AG09319 (cell line): Measurements from ENCODE around the gene CHST9.

Source experiments
- DNase-seq: peaks from one replicate; pipeline ENCODE4 v3.0.0-alpha.2; 2010; ENCODE audit warnings: low read depth; ENCODE audit errors: extremely low read depth
- TF ChIP-seq, protein P1 (sequence below): IDR thresholded peaks from 2 replicates; pipeline ENCODE4 v1.5.1; 2011; ENCODE audit warnings: low read depth, mild to moderate bottlenecking, inconsistent platforms, low read length, moderate library complexity

Gene CHST9

DNA sequence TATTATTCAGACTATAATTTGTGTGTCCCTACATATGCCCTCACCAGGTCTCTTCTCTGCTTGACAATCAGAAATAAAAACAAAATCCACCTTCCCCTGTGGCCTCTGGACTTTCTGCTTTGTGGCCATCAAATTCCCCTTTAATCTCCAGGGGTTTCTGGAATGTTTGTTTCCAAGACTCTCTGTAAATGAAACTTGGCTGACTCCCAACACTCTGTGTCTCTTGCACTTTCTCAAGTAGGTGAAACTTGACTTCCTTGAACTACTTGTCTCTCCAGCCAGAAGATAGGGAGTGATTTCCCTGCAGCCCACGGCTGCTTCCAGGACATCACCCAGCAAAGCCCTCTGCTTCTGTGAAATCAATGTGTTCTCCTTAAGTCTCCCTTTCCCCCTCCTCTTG, 265.5 kb downstream of the CHST9 start:
- DNase-seq = no peak
- TF ChIP-seq, protein P1, sequence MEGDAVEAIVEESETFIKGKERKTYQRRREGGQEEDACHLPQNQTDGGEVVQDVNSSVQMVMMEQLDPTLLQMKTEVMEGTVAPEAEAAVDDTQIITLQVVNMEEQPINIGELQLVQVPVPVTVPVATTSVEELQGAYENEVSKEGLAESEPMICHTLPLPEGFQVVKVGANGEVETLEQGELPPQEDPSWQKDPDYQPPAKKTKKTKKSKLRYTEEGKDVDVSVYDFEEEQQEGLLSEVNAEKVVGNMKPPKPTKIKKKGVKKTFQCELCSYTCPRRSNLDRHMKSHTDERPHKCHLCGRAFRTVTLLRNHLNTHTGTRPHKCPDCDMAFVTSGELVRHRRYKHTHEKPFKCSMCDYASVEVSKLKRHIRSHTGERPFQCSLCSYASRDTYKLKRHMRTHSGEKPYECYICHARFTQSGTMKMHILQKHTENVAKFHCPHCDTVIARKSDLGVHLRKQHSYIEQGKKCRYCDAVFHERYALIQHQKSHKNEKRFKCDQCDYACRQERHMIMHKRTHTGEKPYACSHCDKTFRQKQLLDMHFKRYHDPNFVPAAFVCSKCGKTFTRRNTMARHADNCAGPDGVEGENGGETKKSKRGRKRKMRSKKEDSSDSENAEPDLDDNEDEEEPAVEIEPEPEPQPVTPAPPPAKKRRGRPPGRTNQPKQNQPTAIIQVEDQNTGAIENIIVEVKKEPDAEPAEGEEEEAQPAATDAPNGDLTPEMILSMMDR = no peak

DNA sequence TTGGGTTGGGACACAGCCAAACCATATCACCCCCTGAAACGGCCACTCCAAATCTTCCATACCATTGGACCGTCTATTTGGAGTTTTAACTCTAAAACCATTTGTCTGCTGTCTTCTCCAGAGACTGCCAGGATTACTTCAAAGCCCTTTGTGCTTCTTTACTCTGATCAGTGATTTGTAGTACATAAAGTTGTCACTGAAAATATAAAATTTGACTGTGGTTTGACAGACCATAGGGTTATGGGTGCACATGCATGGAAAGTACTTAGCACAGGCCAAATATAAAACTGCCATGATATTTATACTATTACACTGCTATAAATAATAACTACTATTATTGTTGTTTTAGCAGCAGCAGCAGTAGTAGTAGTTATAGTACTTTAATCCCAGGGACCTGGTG, 265.9 kb downstream of the CHST9 start:
- TF ChIP-seq, protein P1 = no peak
- no peak for DNase-seq

DNA sequence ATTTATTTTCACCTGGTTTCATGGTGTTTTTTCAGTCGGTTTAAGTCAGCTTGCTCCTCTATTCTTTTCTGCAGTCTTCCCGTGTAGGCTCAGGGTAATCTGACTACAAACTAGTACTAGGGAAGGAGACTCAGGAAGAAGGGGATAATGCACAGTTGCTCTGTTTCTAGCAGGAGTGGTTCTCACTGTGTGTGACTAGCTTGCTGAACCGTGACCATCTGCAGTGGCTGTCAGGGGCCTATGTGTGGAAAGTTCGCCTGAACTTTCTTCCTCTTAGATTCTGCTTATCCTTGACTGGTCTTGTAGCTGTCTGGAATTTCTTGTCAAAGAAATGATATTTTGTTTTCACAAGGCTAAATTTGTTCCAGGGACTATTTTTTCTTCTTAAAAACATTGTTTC, 273.3 kb downstream of the CHST9 start:
- TF ChIP-seq, protein P1 = no peak
- no peak for DNase-seq

DNA sequence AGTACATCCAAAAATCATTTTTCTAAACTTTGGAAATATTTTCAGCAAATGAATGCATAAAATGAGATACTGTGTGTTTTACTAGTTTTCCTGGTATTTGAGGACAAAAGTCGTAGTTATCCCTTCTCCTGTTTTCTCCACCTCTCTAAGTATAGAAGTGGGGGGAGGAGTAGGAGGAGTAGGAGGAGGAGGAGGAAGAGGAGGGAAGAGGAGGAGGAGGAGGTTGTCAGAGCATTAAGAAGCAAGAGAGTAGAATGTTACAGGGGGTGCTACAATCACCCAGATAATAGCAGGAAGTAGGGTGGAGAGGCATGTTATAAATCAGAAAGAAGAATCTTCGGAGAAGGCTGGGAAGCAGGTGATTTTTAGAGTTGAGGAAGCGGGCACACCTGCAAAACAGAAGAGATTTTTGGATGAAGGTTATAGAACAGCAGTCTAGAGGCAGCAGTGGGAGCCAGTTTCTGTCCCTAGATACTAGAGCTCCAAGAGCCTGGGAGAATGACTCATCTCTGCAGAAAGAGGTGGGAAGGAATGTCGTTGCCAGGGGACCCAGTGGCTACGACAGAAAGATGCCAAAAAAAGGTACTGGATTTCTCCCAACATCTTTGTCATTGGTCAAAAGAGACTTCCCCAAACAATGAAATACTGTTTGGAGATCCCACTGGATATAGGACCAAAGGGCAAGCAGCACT, 275.4 kb downstream of the CHST9 start:
- DNase-seq = no peak
- TF ChIP-seq, protein P1 = no peak

DNA sequence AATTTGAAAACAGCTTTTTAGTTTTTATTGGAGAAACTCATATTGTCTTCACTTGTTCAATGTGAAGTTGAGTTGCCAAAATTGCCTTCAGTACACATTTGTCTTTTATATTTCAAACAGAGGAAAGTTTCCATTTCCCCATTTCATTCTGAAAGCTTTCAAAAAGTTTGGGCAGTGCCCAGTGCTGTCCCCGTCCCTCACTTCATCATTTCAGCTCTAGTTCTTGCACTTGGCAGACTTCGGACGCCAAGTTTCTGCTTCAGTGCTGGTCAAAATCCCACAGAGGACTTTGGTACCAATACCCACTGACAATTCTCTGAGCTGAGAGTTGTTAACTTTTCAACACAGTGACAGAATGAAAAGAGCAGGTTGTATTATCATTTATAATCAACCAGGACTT, 276.2 kb downstream of the CHST9 start:
- no peak for DNase-seq
- TF ChIP-seq, protein P1 = no peak

DNA sequence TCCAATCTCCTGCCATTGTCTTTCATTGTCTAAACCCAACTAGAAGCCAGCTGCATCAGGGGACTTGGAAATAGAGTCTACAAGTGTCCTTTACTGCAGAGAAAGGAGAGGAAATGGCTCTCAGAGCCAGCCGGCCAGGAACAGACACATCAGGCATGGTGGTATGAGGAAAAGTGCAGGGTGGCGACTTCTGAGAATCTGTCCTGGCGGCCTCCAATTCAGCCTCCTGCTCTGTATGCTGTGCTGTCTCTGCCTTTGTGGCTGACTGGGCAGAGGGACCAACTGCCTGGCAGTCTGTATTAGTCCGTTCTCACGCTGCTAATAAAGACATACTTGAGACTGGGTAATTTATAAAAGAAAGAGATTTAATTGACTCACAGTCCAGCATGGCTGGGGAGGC, 282.8 kb downstream of the CHST9 start:
- DNase-seq = no peak
- TF ChIP-seq, protein P1 = no peak

DNA sequence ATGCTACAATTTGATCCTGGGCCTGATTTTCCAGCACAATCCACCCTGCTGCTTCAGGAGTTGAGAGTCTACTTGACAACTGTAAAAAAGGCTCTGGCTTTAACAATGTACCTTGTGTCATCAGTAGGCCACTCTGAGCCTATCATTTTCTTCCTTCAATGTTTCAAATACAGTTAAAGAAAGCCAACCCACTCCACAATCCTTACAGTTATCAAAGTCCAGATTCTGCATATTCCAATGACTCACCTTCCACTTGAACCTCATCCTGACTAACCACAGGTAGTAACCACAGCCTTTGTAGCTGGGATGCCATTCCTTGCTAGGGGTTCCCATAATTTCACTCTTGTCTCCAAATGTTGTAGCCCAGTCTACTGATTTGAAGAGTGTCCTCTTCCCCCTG, 284.1 kb downstream of the CHST9 start:
- TF ChIP-seq, protein P1 = no peak
- DNase-seq = no peak
